Colonic mucosa (tissue), 4 donors: ENCODE measurements around the gene RALGPS1. TPM values are rescaled to one million over a fixed set of nuclear protein-coding genes. Genes with fewer than 3 reads are reported as not detected.

Experiments used
- DNase-seq: peaks from one replicate; pipeline ENCODE4 v3.0.0-alpha.2; 2020
- H3K27ac ChIP-seq: fragments of 200-600 bp; one replicate; pipeline ENCODE4 v1.8.0; 2021
- H3K27me3 ChIP-seq: fragments of 200-600 bp; one replicate; pipeline ENCODE4 v1.8.0; 2021
- H3K36me3 ChIP-seq: fragments of 200-600 bp; one replicate; pipeline ENCODE4 v1.8.0; 2021
- H3K4me1 ChIP-seq: fragments of 200-600 bp; one replicate; pipeline ENCODE4 v1.8.0; 2021; ENCODE audit warnings: mild to moderate bottlenecking
- H3K4me3 ChIP-seq: fragments of 200-600 bp; one replicate; pipeline ENCODE4 v1.8.0; 2021
- H3K9ac ChIP-seq, 2 donors: one replicate each; pipeline ENCODE4 v1.7.0; 2013; ENCODE audit warnings: control low read depth in 2 of 2, low read depth in 2 of 2, low read length in 2 of 2
- H3K9me3 ChIP-seq: fragments of 200-600 bp; one replicate; pipeline ENCODE4 v1.8.0; 2021
- CTCF ChIP-seq: fragments of 200-600 bp; IDR thresholded peaks from one replicate; pipeline ENCODE4 v1.8.0; 2022; ENCODE audit warnings: antibody characterized with exemption, mild to moderate bottlenecking
- intact Hi-C: fragments of 100-400 bp; cut with DNase I; formaldehyde crosslinking; loops from one replicate; pipeline ENCODE4 v1.14.1; 2022
- total RNA-seq, 2 donors: library from RNA; stranded (reverse); fragmentation: NEBNext Ultra II Directional in 1 of 2; extraction: Animal tissue kit (Norgen Biotek cat#: 25700) in 1 of 2; gene quantifications; one replicate each; pipeline ENCODE4 v1.2.1, GENCODE V29; 2021
- donor health status: healthy.
- donor health status: DM: no; HTN: no; CAD: no.
- donor health status: DM: no; HTN: no; CAD: no.

The RALGPS1 gene
- total RNA-seq, 2 donors from 2014 or later, result 22.6 to 27.2 TPM

DNA sequence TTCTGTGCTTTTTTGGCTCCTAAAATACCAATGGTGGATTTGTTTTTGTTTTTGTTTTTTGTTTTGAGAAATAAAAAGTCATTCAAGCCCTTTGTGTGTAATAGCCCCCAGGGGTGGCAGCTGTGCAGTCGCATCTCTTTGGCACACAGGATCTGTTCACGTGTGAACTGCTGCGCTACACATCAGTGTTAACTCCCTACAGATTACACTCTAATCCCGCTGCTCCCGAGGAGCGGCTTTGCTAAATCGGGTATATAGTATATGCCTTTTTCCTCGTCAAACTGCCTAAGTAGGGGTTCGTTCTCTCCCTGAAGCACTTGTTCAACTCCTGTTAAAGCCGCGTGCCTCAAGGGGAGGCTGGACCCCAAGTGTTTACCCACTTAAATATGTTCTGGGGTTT is 31.8 kb upstream of the RALGPS1 start:
- no peak for DNase-seq
- no peaks in the 10 kb centered on the region for H3K36me3 ChIP-seq
- H3K27ac ChIP-seq, result no peak overlapping the region
- no peak overlapping the region for H3K4me3 ChIP-seq
- no peak overlapping the region for H3K9ac ChIP-seq
- intact Hi-C loops, result no loop called here
- H3K4me1 ChIP-seq, result no peaks in the 10 kb centered on the region
- no peaks in the 10 kb centered on the region for H3K9me3 ChIP-seq
- TF ChIP-seq CTCF, result no peak
- no peaks in the 10 kb centered on the region for H3K27me3 ChIP-seq

GRCh38 chr9:126883636-126884035 is 30.9 kb upstream of the RALGPS1 start:
- no peak for DNase-seq
- no peak overlapping the region for H3K9ac ChIP-seq

GRCh38 chr9:126885131-126885641 is 29.4 kb upstream of the RALGPS1 start:
- H3K9ac ChIP-seq, result no peak overlapping the region
- no peak for TF ChIP-seq CTCF
- H3K4me1 ChIP-seq, result no peaks in the 10 kb centered on the region
- H3K36me3 ChIP-seq, result no peaks in the 10 kb centered on the region
- no peak for DNase-seq
- intact Hi-C loops, result no loop called here
- no peak overlapping the region for H3K27ac ChIP-seq
- no peak overlapping the region for H3K4me3 ChIP-seq
- no peaks in the 10 kb centered on the region for H3K9me3 ChIP-seq
- H3K27me3 ChIP-seq, result no peaks in the 10 kb centered on the region

More at GRCh38 chr9:126883636-126884035, 30.9 kb upstream of the RALGPS1 start:
- Histone ChIP-seq H3K27me3 (no peaks in the 10 kb centered on the region), H3K36me3 (no peaks in the 10 kb centered on the region), H3K9me3 (no peaks in the 10 kb centered on the region), H3K4me3 (no peak overlapping the region), H3K4me1 (no peaks in the 10 kb centered on the region), H3K27ac (no peak overlapping the region)
- no peak for TF ChIP-seq CTCF
- intact Hi-C loops, result no loop called here

- no peak for DNase-seq
- intact Hi-C loops, result no loop called here
- Histone ChIP-seq H3K9ac (no peak overlapping the region), H3K9me3 (no peaks in the 10 kb centered on the region), H3K36me3 (no peaks in the 10 kb centered on the region), H3K4me3 (no peak overlapping the region), H3K27ac (no peak overlapping the region), H3K4me1 (no peaks in the 10 kb centered on the region), H3K27me3 (no peaks in the 10 kb centered on the region)
- no peak for TF ChIP-seq CTCF
These were observed 28.4 kb upstream of the RALGPS1 start for GRCh38 chr9:126886034-126886822.

DNA sequence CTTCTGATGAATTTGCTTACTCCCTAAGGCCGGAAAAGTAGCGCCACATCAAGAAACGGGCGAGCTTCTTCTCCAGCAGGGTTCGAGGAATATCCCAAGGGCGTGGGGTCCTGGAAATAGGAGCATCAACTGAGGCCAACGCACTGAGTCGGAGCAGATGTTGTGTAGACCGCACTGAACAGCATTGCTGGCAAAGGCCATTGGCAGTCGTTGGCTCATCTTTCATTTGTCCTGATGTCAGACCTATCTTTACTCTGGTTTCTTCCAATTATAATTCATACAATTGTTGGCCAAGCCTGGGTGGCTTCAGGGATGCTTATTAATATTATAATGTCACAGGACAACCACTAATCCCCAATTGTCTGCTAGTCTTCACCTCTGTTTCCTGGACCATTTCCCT is 27.7 kb upstream of the RALGPS1 start:
- TF ChIP-seq CTCF, result no peak
- no peak for DNase-seq
- Histone ChIP-seq H3K9me3 (no peaks in the 10 kb centered on the region), H3K27ac (no peak overlapping the region), H3K27me3 (no peaks in the 10 kb centered on the region), H3K36me3 (no peaks in the 10 kb centered on the region), H3K4me1 (no peaks in the 10 kb centered on the region), H3K9ac (no peak overlapping the region), H3K4me3 (no peak overlapping the region)
- intact Hi-C loops, result no loop called here
